GM19455 (cell line): Measurements from ENCODE around the gene PHB1.
A peak's percentile ranks its signal among the peaks of the same experiment; 100 is the strongest.
"Not testable (repeated sequence)": the region's sequence is repeated elsewhere in the genome, so short reads cannot be mapped to it uniquely, and the experiment has no call there.

Experiments
- ATAC-seq: cut with Tn5 transposase; IDR thresholded peaks from one replicate; pipeline ENCODE4 v1.9.1; 2021; ENCODE audit not compliant: unreplicated experiment

The PHB1 gene

DNA sequence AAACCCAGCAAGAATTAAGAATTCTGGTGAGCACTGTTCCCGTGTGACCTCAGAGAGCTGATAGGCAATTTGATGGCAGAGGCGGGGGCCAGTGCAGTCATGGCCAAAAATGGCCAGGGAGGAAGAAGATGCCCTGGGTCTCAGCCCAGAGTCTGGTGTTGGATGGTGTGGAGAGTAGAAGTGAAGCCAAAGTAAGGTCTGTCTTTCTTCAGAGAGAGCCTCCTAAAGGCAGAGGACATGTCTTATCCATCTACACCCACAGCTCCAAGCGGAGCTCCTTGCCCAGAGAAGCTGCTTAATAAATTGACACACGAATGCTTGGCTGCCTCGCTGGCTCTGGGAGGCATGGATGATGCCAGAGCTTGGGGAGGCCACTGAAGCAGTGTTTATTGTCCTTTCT is 32.9 kb downstream of the PHB1 start:
- no peak for ATAC-seq

GRCh38 chr17:49381033-49381432 is 33.6 kb downstream of the PHB1 start:
- no peak for ATAC-seq

GRCh38 chr17:49379926-49380325 is 34.8 kb downstream of the PHB1 start:
- ATAC-seq = no peak

DNA sequence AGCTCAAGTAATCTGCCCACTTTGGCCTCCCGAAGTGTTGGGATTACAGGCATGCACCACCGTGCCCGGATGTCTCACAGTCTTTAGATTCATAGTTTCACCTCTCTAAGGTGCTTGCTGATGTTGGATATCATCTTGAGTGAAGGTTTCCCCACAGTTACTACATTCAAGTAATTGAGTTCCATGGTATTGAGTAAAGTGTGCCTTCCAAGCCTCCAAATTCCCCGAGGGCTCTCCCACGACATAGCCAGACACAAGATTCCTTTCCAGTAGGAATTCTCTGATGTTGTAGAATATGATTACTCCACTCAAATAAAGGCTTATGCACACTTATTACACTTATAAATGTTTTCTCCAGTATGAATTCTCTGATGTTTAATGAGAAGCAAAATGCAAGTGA is 36.4 kb downstream of the PHB1 start:
- no peak for ATAC-seq

- no peak for ATAC-seq
These were observed 39.1 kb downstream of the PHB1 start for GRCh38 chr17:49375544-49375943.

DNA sequence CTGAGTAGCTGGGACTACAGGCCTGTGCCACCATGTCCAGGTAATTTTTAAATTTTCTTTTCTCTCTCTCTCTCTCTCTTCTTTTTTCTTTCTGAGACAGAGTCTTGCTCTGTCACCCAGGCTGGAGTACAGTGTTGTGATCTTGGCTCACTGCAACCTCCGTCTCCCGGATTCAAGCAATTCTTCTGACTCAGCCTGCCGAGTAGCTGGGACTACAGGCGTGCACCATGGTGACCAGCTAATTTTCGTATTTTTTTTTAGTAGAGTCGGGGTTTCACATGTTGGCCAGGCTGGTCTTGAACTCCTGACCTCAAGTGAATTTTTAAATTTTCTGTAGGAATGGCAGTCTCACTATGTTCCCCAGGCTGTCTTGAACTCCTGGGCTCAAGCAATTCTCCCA is 41.6 kb downstream of the PHB1 start:
- no peak for ATAC-seq

GRCh38 chr17:49372425-49372824 is 42.3 kb downstream of the PHB1 start:
- no peak for ATAC-seq

DNA sequence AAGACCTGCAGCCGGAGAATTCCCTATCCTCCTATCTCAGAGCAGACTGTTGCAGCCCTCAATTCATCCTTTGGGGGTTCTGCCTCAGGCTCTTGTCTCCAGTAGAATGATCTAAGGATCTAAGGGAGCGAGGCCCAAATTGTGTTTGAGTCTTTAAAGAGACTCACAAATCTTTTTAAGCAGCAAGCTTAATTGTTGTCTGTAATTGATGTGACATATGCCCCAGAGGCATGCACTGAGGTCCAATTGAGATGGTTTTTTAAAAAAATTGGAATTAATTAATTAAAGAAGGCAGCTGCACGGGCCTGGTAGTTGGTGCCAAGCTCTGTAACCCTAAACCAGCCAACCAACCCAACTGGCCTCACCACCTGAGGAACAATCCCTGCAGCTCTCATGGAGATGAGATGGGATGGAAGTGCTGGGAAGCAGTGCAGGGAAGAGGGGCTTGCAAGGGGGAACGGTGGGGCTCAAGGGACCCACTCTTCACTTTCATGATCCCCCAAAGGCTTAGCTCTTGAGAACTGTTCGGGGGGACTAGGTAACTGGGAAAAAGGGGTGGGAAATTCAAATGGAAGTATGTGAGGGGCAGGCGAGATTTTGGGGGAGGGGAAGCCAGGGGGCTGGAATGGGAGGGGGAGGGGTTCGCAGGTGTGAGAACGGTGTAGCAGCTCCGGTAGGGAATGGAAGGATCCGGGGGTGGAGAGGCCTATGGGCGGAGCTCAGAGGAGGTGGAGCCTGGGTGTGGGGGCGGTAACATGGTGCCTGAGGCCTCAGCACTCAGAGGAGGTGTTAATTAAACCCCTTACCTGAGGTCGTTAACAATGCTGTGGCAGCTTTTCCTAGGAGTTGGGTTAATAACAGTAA is 43.5 kb downstream of the PHB1 start:
- ATAC-seq = no peak

DNA sequence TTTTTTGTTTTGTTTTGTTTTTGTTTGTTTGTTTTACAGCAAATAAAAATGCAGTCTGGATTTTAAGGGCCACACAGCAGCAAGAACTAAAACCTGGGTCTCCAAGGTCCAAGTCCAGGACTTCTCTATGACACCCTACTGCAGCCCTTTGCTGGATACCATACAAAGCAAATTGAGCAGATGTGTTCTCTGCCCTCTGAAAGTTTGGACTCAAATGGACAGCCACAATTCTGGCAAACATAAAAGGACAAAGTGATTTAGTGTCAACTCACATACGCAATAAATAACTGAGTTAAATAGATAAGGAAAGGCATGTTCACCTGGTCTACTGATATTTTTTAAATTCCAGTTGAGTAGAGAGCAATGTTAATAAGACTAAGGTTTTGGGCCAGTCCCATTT is 44.9 kb downstream of the PHB1 start:
- no peak for ATAC-seq

GRCh38 chr17:49369089-49369488 is 45.6 kb downstream of the PHB1 start:
- no peak for ATAC-seq

DNA sequence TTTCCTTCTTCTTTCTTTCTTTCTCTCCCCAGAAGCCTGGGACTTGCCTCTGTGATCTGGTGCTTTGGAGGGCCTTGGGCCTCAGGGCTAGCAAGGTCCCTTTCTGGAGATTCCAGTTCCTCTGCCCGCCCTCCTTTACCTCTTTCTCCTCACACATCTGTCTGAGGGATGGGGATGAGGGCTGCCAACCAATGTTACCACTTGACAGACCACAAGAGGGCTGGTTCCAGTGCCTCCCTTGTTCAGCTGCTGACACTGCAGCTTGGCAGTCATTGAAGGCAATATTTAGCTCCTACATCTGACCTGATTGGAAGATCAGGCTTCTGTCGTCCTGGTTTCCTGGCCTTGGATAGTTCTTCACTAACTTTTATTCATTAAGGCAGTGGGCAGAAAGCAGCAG is 49.0 kb downstream of the PHB1 start:
- no peak for ATAC-seq

GRCh38 chr17:49365126-49365525 is 49.6 kb downstream of the PHB1 start:
- not testable (repeated sequence) for ATAC-seq

- no peak for ATAC-seq
These were observed 50.6 kb downstream of the PHB1 start for GRCh38 chr17:49364119-49364518.

- ATAC-seq = no peak
These were observed 51.4 kb downstream of the PHB1 start for GRCh38 chr17:49363251-49363650.

GRCh38 chr17:49362723-49363117 is 52.0 kb downstream of the PHB1 start:
- ATAC-seq = no peak

GRCh38 chr17:49361902-49362722 is 52.6 kb downstream of the PHB1 start, which contains the start of gene ZNF652:
ZNF652 (minus strand) TSS chr17:49362250; CDS start chr17:49317725, 44,525 bp downstream.
- peak; percentile 62 for ATAC-seq

GRCh38 chr17:49361129-49361901 is 53.4 kb downstream of the PHB1 start:
- ATAC-seq = peak; percentile 29

DNA sequence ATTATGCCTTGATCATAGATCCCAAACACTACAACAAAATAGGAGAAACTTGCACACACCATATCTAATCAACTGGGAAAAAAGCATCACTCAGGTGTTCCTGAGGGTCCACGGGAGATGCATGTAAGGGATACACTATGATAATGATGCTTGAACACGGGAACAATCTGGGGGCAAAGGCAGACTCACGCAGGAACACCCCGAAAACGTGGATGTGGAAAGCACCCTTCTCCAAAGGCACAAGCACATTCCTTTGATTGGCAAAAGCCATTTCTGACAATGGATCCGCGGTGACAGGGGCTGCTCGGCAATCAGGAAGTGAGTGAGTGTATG is 53.9 kb downstream of the PHB1 start:
- no peak for ATAC-seq

- ATAC-seq = no peak
These were observed 54.5 kb downstream of the PHB1 start for GRCh38 chr17:49359990-49360795.

DNA sequence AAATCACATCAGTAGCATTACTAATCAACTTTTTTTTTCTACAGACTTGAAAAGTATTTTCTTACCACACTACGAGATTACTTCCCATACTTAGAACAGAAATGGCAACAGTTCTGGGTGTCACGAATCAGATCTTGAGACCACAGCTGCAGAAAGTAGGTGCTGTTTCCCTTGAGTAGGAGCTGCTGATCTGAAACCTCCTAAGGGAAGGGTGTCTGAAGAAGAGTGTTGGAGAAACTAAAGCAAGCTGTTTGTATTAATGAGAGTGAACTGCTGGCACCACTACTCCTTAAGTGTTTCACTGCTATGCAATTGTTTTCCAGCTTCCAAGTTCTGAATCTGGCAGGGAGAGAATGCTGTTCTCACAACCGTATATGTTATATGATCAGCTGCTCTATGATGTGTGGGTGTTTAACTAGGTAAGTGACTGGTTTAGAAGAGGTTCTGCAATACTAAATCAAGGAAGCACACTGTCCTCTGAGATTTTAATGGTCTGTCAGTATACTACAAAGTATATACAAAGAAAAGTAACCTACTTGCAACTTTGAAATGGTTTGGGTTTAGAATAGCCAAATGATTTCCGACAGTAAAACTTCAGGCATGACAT is 55.9 kb downstream of the PHB1 start:
- ATAC-seq = no peak
